Rectal smooth muscle tissue (tissue), 1 donor: Measurements from ENCODE around the gene SHROOM3.

Experiments
- H3K27ac ChIP-seq: one replicate; pipeline ENCODE4 v1.7.0; 2013; ENCODE audit warnings: low read depth, low read length, inconsistent platforms
- H3K27me3 ChIP-seq: one replicate; pipeline ENCODE4 v1.7.0; 2013; ENCODE audit warnings: low read length; ENCODE audit not compliant: control insufficient read depth, insufficient read depth
- H3K36me3 ChIP-seq: one replicate; pipeline ENCODE4 v1.7.0; 2013; ENCODE audit warnings: low read length; ENCODE audit not compliant: control insufficient read depth, insufficient read depth
- H3K4me1 ChIP-seq: one replicate; pipeline ENCODE4 v1.7.0; 2013; ENCODE audit warnings: low read length; ENCODE audit not compliant: control insufficient read depth, insufficient read depth
- H3K4me3 ChIP-seq: one replicate; pipeline ENCODE4 v1.7.0; 2013; ENCODE audit warnings: low read length
- H3K9ac ChIP-seq: one replicate; pipeline ENCODE4 v1.7.0; 2013; ENCODE audit warnings: low read length

SHROOM3 gene

DNA sequence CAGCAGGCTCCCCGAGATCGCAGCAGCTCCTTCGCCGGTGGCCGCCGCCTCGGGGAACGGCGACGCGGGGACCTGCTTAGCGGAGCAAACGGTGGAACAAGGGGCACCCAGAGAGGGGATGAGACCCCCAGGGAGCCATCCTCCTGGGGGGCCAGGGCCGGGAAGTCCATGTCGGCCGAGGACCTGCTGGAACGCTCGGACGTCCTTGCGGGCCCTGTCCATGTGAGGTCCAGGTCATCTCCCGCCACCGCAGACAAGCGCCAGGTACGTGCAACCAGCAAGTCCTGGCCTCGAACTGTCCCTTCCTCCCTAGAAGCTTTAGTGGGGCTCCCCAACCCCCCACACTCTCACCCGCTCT lies 306.6 kb downstream of the SHROOM3 start:
- peak overlapping the region; percentile 20 for H3K27ac ChIP-seq
- peaks cover 10% of the 10 kb centered on the region for H3K36me3 ChIP-seq
- H3K27me3 ChIP-seq: no peaks in the 10 kb centered on the region
- H3K4me3 ChIP-seq: no peak overlapping the region
- H3K9ac ChIP-seq: no peak overlapping the region
- peaks cover 33% of the 10 kb centered on the region for H3K4me1 ChIP-seq

DNA sequence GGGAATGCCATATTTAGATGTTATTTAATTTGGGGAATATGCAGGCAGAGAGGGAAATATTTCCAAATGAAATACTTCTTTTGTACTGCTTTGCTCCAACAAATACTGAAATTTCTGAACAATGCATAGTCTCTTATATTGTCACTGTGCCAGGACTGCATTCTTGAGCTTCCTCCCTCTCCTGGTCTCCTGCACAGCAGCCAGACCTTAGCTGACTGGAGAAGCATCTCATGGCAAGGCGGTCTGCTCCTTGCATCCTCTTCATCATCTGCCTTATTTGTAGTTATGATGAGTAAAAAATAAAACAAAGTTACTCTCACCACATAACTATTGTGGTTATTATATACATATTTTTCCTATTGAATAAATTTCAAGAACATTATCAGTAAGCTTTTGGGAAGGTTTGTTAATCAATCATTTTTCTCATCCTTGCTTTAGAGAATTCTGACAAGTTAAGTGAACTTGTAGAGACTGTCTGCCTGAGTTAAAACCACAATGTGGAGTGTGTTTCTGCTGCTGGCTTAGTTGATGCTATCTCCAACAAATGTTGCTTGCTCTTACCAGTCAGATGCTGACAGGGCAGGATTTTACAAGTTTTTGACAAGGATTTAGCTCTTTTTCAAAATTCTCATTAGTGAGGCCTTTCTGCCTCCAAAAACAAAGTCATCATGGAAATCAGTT lies 309.4 kb downstream of the SHROOM3 start:
- Histone ChIP-seq H3K9ac (no peak overlapping the region), H3K4me3 (no peak overlapping the region), H3K4me1 (peaks cover 9% of the 10 kb centered on the region), H3K27ac (peak overlapping the region; percentile 33), H3K36me3 (peaks cover 9% of the 10 kb centered on the region), H3K27me3 (no peaks in the 10 kb centered on the region)

DNA sequence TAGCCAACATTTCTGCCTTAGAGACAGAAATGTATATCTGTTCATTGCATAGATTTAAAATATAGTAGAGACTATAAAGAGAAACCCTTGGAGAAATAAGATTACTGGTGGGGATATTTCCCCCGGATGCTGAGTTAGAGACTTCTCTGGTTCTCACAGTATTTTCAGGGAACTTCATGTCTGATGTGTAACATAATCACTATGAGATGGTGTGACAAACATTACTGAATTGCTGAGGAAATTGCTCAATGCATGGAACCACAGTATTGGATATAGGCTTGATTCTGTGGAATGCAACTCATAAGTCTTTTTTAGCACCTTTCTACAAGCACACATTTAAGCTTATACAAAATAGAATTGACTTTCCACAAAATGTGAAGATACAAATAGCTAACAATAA lies 310.2 kb downstream of the SHROOM3 start:
- Histone ChIP-seq H3K4me3 (no peak overlapping the region), H3K9ac (no peak overlapping the region), H3K27ac (no peak overlapping the region), H3K27me3 (no peaks in the 10 kb centered on the region), H3K36me3 (peaks cover 6% of the 10 kb centered on the region), H3K4me1 (peaks cover 7% of the 10 kb centered on the region)

DNA sequence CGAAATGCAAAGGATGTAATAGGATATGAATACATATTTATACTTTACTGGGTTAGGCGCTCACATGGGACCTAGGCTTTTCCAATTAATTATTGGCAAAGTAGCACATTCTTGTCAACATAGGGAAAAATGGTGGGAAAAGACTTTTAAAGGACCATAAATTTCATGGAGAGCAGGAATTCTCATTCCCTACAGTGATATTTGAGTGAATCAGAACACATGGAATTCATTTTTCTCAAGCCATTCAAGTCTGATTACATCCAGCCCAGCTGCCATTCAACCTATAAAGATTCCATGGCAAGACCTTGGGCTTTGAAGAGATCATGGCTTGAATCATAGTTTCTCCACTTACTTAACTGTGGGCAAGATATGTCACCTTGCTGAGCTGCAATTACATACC lies 312.5 kb downstream of the SHROOM3 start:
- Histone ChIP-seq H3K4me3 (no peak overlapping the region), H3K36me3 (no peaks in the 10 kb centered on the region), H3K9ac (no peak overlapping the region), H3K4me1 (peaks cover 5% of the 10 kb centered on the region), H3K27me3 (no peaks in the 10 kb centered on the region), H3K27ac (no peak overlapping the region)

DNA sequence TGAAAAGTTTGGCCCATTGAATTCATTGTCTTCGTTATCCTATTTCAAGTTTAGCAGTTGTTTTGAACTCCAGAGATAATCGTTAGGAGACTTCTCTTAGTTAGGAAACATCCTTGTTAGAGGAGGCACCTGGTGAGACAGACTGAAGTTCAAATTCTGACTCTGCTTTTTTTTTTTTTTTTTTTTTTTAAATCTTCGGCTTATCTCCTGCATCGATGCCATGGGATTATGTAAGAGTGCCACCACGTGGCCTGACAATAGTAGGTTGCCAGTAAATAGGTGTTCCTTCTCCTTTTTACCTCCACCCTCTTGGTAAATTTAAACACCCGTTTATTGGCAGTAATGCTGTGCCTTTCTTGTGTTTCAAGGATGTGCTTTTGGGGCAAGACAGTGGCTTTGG lies 313.6 kb downstream of the SHROOM3 start:
- H3K27me3 ChIP-seq: no peaks in the 10 kb centered on the region
- no peak overlapping the region for H3K27ac ChIP-seq
- H3K4me3 ChIP-seq: no peak overlapping the region
- H3K36me3 ChIP-seq: no peaks in the 10 kb centered on the region
- H3K4me1 ChIP-seq: no peaks in the 10 kb centered on the region
- no peak overlapping the region for H3K9ac ChIP-seq

DNA sequence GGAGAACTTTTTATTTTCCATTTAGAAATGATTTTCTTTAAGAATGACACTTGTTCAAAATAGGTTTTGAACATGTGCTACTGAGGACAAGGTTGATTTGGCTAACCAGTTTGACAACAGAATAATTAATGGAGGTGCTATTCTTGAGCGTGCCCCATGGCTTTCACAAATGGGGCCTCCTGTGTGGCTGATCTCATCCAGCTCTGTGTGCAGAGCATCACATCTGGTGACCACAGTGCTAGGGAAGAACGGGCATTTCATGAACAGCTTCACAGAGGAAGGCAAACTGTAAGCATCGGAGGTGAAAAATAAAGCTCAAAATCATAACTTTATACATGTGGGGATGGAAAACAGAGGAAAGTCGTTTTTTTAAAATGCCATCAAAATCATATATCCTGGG lies 314.3 kb downstream of the SHROOM3 start:
- H3K27ac ChIP-seq: no peak overlapping the region
- no peak overlapping the region for H3K4me3 ChIP-seq
- peaks cover 3% of the 10 kb centered on the region for H3K4me1 ChIP-seq
- H3K27me3 ChIP-seq: no peaks in the 10 kb centered on the region
- H3K36me3 ChIP-seq: no peaks in the 10 kb centered on the region
- H3K9ac ChIP-seq: no peak overlapping the region

DNA sequence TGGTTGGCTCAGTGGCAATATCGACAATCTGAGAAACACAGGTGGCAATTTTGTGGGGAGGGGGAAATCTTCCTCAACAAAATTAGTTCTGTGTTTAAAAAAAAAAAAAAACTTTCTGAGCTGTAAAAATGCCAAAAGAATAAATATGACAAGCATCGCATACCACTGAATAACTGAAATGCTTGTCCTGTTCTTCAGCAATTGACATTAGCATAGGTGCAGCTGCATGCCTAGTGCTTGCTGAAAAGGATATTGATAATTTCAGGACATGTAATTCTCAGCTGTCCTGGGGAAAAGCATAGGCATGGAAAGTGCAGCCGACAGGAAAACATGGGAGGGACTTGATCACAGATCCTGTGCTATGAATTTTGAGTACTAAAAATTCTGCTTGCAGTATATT lies 315.7 kb downstream of the SHROOM3 start:
- H3K27me3 ChIP-seq: no peaks in the 10 kb centered on the region
- H3K9ac ChIP-seq: no peak overlapping the region
- H3K36me3 ChIP-seq: peaks cover 2% of the 10 kb centered on the region
- H3K27ac ChIP-seq: no peak overlapping the region
- peaks cover 3% of the 10 kb centered on the region for H3K4me1 ChIP-seq
- H3K4me3 ChIP-seq: no peak overlapping the region

DNA sequence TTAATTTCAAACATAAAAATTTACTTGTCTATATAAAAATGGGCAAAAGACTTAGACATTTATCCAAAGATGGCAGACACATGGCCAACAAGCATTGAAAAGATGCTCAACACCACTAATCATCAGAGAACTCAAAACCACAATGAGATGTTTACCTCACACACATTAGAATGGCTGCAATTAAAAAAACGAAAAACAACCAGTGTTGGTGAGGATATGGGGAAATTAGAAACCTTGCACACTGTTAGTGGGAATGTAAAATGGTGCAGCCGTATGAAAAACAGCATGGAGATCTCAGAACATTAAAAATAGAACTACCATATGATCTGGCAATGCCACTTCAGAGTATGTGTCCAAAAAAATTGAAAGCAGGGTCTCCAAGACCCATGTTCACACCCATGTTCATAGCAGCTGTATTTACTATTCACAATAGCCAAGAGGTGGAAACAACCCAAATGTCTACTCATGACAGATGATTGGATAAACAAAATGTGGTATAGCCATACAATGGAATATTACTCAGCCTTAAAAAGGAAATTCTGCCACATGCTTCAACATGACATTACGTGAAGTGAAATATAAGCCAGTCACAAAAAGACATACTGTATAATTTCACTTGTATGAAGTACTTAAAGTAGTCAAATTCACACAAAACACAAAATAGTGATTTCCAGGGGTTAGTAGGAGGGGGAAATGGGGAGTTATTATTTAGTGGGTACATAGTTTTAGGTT lies 316.7 kb downstream of the SHROOM3 start:
- Histone ChIP-seq H3K4me1 (peaks cover 3% of the 10 kb centered on the region), H3K9ac (no peak overlapping the region), H3K36me3 (peaks cover 2% of the 10 kb centered on the region), H3K27ac (no peak overlapping the region), H3K27me3 (no peaks in the 10 kb centered on the region), H3K4me3 (no peak overlapping the region)

DNA sequence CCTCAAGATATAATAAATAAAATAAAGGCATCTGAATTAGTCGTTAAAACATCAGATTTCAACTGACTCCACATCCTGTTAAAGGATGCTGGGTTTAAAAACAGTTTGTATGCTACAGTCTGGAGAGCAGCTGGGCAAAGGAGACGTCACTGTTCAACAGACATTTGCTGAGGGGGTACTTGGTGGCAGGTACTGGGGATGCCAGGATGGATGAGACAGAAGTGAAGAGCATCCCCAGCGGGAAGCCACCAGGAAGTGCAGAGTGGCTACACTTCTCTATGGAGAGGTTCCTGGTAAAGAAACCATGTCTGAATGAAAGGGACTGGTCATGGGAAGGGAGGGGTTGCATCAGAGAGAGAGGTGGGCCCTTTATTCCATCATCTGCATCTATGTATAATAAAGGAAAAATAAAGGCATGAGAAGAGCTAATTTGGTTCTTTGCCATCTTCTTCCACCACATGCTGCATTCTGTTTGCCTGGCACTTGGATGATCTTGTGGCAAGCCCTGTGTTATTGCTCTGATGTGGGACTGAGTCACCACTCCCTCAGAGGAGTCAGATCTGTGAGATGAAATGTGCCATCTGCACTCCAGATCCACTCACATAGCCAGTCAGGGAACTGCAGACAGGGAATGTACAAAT lies 318.0 kb downstream of the SHROOM3 start:
- no peaks in the 10 kb centered on the region for H3K27me3 ChIP-seq
- H3K4me3 ChIP-seq: no peak overlapping the region
- H3K36me3 ChIP-seq: peaks cover 2% of the 10 kb centered on the region
- H3K4me1 ChIP-seq: peaks cover 3% of the 10 kb centered on the region
- no peak overlapping the region for H3K27ac ChIP-seq
- H3K9ac ChIP-seq: no peak overlapping the region

DNA sequence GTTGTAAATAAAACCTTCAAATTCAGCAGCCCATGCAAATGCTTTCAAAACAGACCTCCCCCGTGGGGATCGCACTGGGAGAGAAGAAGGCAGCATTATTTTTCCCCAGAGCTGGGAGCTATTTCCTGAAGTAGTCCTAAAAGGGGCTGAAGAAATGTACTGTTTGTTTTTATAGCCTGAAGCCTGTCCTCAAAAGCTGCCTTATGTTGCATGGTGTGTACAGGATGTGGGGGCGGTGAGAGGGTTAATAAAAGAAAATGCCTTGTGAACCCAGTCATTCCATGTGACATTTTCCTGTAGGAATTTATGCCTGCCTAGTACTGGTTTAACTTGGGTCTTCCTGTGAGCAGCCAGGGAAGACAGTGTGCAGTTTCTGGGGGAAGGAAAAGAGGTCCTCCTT lies 318.8 kb downstream of the SHROOM3 start:
- Histone ChIP-seq H3K9ac (no peak overlapping the region), H3K27me3 (no peaks in the 10 kb centered on the region), H3K4me3 (no peak overlapping the region), H3K36me3 (peaks cover 2% of the 10 kb centered on the region), H3K27ac (no peak overlapping the region), H3K4me1 (peaks cover 3% of the 10 kb centered on the region)

DNA sequence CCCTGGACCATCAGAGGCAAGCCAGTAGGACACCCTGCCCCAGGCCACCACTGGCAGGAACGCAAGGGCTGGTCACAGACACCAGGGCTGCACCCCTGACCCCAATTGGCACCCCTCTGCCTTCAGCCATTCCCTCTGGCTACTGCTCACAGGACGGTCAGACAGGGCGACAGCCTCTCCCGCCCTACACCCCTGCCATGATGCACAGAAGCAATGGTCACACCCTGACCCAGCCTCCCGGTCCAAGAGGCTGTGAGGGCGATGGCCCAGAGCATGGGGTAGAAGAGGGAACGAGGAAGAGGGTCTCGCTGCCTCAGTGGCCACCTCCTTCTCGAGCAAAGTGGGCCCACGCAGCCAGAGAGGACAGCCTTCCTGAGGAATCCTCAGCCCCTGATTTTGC lies 319.4 kb downstream of the SHROOM3 start:
- Histone ChIP-seq H3K4me1 (peaks cover 3% of the 10 kb centered on the region), H3K36me3 (peaks cover 2% of the 10 kb centered on the region), H3K27ac (no peak overlapping the region)

DNA sequence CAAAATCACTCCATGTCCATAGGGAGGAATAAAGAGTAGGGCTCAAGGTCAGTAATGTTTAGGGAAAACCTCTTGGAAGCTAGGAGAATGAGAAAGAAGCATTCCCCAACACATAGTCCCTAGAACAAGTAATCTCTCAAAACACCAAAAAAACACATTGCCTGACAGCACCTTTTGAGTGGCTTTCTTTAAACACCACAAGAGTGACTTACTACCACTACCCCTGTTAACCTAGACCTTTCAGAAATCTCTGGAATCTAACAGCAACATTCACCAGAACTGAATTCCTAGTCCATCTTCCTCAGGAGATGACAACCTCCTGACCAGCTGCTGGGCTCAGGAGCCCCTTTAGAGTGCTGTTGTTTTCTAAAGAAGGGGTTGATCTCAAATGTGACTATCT lies 320.7 kb downstream of the SHROOM3 start:
- Histone ChIP-seq H3K36me3 (peaks cover 2% of the 10 kb centered on the region), H3K27ac (no peak overlapping the region), H3K4me3 (no peak overlapping the region), H3K4me1 (peaks cover 3% of the 10 kb centered on the region), H3K27me3 (no peaks in the 10 kb centered on the region), H3K9ac (no peak overlapping the region)

More for the DNA sequence above, 319.4 kb downstream of the SHROOM3 start:
- H3K4me3 ChIP-seq: no peak overlapping the region
- H3K27me3 ChIP-seq: no peaks in the 10 kb centered on the region
- H3K9ac ChIP-seq: no peak overlapping the region
